ENCODE data around the gene CEP164. TPM values are rescaled to one million over a fixed set of nuclear protein-coding genes. Genes with fewer than 3 reads are reported as not detected.

Gene CEP164
- total RNA-seq, 6 experiments from 2014 or later, result 29.0 to 35.6 (median 33.0) TPM

DNA sequence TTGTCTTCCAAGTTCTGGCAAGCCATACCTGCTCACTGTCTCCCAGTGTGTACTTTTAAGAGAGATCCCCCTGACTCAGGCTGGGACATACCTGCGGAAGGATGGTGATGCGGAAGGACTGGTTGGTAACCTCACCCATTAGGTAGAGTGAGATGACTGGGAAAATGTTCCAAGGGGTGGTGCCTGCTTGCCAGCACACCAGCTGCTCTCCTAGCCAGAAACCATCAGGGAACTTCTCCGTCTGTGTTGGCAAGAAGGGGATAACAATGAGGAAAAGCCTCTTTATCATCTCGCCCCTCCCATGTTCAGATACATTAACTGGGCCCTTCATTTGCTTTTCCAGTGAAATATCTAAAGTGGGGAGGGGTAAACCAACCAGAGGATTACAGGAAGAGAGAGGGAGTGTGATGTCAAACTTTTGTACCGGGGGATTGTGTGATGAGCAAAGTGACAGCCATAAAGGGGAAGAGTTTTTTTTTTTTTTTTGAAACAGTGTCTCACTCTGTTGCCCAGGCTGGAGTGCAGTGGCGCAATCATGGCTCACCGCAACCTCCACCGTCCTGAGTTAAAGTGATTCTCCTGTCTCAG, 36.8 kb upstream of the CEP164 start, which contains the start of gene BACE1-AS:
TSS of gene BACE1-AS (plus strand) at position 538 of the 588 bp plus-strand sequence.
- peak within 1 kb of the TSS; percentile 40; the same call in 1 of the 2 replicates for H3K27ac Mint-ChIP-seq
- DNase-seq, result no peak

GRCh38 chr11:117292616-117293015, 35.0 kb upstream of the CEP164 start:
- Mint-ChIP-seq H3K27me3 (ENCODE audit: insufficient read depth) (peaks cover 3% of the 10 kb centered on the region), H3K4me1 (ENCODE audit: low read depth) (no peaks in the 10 kb centered on the region), H3K9me3 (no peaks in the 10 kb centered on the region), H3K27ac (no peak overlapping the region), H3K4me3 (no peak overlapping the region), H3K36me3 (ENCODE audit: low read depth) (peaks cover 55% of the 10 kb centered on the region)
- TF ChIP-seq CTCF (IDR thresholded peaks at IDR 0.05), result no peak
- no peak for DNase-seq

More for the DNA sequence above, 36.8 kb upstream of the CEP164 start, which contains the start of gene BACE1-AS:
- H3K9me3 Mint-ChIP-seq, result no peaks in the 10 kb centered on the region
- peaks cover 56% of the 10 kb centered on the region for H3K36me3 Mint-ChIP-seq (ENCODE audit: low read depth)
- H3K27me3 Mint-ChIP-seq (ENCODE audit: insufficient read depth), result peaks cover 3% of the 10 kb centered on the region
- no peak within 1 kb of the TSS for H3K4me3 Mint-ChIP-seq
- no peak for TF ChIP-seq CTCF (IDR thresholded peaks at IDR 0.05)
- H3K4me1 Mint-ChIP-seq (ENCODE audit: low read depth), result no peaks in the 10 kb centered on the region

GRCh38 chr11:117295438-117296137, 32.1 kb upstream of the CEP164 start:
- H3K27me3 Mint-ChIP-seq (ENCODE audit: insufficient read depth), result peaks cover 3% of the 10 kb centered on the region

GRCh38 chr11:117296881-117297280, 30.8 kb upstream of the CEP164 start:
- peaks cover 3% of the 10 kb centered on the region for H3K27me3 Mint-ChIP-seq (ENCODE audit: insufficient read depth)
- H3K4me3 Mint-ChIP-seq, result no peak overlapping the region
- H3K9me3 Mint-ChIP-seq, result no peaks in the 10 kb centered on the region
- H3K4me1 Mint-ChIP-seq (ENCODE audit: low read depth), result peaks cover 20% of the 10 kb centered on the region
- DNase-seq, result no peak
- peaks cover 23% of the 10 kb centered on the region for H3K36me3 Mint-ChIP-seq (ENCODE audit: low read depth)
- H3K27ac Mint-ChIP-seq, result peak overlapping the region; percentile 1; the same call in 1 of the 2 replicates
- no peak for TF ChIP-seq CTCF (IDR thresholded peaks at IDR 0.05)

More at GRCh38 chr11:117295438-117296137, 32.1 kb upstream of the CEP164 start:
- no peaks in the 10 kb centered on the region for H3K9me3 Mint-ChIP-seq
- no peak for DNase-seq
- no peak for TF ChIP-seq CTCF (IDR thresholded peaks at IDR 0.05)
- no peak overlapping the region for H3K4me3 Mint-ChIP-seq
- H3K4me1 Mint-ChIP-seq (ENCODE audit: low read depth), result peaks cover 7% of the 10 kb centered on the region
- no peak overlapping the region for H3K27ac Mint-ChIP-seq
- H3K36me3 Mint-ChIP-seq (ENCODE audit: low read depth), result peaks cover 29% of the 10 kb centered on the region

DNA sequence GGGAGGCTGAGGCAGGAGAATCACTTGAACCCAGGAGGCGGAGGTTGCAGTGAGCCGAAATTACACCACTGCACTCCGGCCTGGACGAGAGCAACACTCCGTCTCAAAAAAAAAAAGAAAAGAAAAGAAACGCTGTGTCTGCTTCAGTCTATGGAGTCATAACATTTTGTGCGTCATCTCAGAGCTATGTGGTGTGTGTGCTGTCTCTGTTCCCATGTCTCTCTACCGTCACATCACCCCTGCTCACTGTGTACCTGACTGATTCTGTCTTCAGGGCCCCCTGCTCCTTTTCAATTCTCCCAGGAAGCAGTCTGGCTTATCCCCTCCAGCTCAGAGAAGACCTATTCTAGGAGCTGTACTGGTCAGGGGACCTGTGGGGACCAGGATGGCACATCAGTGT, 29.5 kb upstream of the CEP164 start:
- no peak for DNase-seq
- H3K4me1 Mint-ChIP-seq (ENCODE audit: low read depth), result peaks cover 21% of the 10 kb centered on the region
- peaks cover 3% of the 10 kb centered on the region for H3K27me3 Mint-ChIP-seq (ENCODE audit: insufficient read depth)
- no peak overlapping the region for H3K27ac Mint-ChIP-seq
- H3K36me3 Mint-ChIP-seq (ENCODE audit: low read depth), result peaks cover 13% of the 10 kb centered on the region
- no peak overlapping the region for H3K4me3 Mint-ChIP-seq
- no peaks in the 10 kb centered on the region for H3K9me3 Mint-ChIP-seq
- TF ChIP-seq CTCF (IDR thresholded peaks at IDR 0.05), result no peak

Measured in HFFc6 (cell line).